GM18868 (cell line): ENCODE measurements around the gene R3HCC1L.
"Not testable (repeated sequence)": the region's sequence is repeated elsewhere in the genome, so short reads cannot be mapped to it uniquely, and the experiment has no call there.

Experiments used
- ATAC-seq: cut with Tn5 transposase; IDR thresholded peaks from one replicate; pipeline ENCODE4 v1.9.1; 2021; ENCODE audit warnings: mild to moderate bottlenecking, moderate library complexity; ENCODE audit not compliant: unreplicated experiment

R3HCC1L gene

DNA sequence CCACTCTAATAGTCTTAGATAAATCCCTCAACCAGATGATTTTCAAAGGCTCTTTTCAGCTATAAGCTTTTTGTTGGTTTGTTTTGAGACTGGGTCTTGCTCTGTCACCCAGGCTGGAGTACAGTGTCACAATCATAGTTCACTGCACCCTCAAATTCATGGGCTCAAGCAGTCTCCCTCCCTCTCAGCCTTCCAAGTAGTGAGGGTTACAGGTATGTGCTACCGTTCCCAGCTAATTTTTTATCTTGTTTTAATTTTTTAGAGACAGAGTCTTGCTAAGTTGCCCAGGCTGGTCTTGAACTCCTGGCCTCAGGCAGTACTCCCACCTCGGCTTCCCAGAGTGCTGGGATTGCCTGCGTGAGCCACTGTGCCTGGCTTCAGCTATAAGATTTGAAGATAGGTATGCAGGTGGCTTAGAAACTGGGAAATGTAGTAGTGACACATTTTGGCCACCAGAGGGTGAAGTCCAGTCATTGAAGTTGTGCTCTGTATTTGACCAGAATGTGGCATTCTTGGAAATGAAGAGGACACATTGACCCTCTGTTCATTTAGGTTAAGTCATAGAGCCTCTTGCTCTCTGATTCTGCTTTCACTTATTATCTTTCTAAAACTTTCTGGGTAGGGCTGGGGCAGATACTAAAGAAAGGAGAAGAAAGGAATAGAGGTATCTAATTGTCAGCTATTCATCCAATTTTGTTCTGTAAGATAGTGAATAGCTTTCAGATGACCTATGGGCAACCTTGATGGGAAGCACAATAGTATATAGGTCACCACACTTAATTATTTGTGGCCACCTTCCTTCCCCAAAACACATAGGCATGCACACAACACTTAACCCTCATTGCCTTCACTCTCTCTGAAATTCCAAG, 36.0 kb downstream of the R3HCC1L start:
- ATAC-seq: peak; percentile 65

DNA sequence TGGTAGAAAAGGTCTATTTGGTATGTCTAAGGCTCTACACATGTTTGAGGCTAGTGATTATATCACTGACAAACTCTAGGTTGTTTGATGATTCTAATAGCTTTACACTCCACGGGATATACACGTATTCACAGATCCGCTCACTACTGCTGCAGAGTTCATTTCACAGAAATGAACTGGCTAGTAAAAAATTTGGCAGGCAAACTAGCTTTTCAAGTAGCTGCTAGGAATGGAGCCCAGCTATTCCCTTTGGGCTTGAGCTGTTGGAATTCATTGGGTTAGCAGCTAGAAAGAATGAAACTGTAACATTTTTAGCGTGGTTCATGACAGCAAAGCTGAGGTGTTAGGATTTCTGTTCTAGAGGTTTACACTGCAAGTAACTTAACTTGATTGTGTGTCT, 37.6 kb downstream of the R3HCC1L start:
- no peak for ATAC-seq

DNA sequence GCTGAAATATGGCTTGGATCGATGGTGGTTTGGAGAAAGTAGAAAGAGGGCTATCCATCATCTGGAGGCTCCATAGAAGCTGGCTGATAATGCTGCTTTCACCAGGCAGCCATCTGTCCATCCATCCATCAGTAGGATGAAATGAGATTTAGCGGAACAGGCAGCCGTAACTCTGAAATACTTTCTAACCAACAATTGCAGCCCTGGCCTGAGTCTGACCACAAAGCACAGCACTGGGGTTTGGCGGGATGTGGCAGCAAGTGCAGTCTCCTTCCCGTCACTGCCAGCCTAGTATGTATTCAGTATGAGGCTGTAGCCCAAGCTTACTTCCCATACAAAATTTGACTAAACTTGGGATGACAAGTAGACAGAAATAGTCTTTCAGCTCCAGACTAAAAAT, 38.0 kb downstream of the R3HCC1L start:
- ATAC-seq: no peak

DNA sequence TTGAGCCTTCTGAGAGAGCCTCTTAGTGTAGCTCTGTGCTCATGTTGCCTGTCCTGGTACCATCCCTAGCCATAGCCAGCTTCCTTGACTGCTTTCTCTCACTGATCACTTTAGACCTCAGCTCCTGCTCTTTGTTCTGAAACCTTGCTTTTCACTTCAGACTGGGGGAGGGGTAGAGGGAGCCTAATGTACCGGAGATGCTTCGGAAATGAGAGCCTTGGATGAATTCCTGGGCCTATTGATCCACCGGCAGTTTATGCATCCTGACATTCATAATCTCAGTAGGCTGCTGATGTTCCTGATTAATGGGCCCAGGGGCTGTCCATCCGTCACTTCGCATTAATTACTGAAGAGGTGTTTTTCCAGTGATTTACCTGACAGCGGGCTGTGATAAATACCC, 38.8 kb downstream of the R3HCC1L start:
- ATAC-seq: no peak

DNA sequence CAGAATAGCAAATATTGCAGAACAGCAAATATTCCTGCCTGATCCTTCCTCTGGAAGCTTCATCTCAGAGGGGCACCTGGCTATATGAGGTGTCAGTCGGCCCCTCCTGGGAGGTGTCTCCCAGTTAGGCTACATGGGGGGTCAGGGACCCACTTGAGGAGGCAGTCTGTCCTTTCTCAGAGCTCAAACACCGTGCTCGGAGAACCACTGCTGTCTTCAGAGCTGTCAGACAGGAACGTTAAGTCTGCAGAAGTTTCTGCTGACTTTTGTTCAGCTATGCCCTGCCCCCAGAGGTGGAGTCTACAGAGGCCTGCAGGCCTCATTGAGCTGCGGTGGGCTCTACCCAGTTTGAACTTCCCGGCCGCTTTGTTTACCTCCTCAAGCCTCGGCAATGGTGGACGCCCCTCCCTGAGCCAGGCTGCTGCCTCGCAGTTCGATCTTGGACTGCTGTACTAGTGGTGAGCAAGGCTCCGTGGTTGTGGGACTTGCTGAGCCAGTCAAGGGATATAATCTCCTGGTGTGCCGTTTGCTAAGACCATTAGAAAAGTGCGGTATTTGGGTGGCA, 48.0 kb downstream of the R3HCC1L start:
- not testable (repeated sequence) for ATAC-seq

DNA sequence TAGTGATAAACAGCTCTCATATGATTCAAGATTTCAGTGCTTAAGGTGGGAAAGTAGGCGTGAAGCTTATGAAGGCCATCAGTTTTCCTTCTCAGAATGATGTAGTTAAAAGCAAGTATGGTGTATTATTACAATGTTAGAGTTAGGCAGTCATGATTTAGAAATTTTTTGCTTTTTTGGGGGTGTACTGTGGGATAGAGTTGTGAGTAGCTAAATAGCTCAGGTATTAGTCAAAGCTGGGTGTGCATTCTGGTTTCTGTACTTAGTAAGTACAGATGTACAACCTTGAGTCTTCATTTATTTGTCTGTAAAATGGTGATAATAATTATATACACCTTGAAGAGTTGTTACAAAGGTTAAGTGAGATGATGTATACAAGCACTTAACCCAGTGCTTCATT, 52.2 kb downstream of the R3HCC1L start:
- ATAC-seq: no peak

DNA sequence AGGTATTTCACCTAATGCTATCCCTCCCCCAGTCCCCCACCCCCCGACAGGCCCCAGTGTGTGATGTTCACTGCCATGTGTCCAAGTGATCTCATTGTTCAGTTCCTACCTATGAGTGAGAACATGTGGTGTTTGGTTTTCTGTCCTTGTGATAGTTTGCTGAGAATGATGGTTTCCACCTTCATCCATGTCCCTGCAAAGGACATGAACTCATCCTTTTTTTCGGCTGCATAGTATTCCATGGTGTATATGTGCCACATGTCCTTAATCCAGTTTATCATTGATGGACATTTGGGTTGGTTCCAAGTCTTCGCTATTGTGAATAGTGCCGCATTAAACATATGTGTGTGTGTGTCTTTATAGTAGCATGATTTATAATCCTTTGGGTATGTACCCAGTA, 56.3 kb downstream of the R3HCC1L start:
- not testable (repeated sequence) for ATAC-seq

DNA sequence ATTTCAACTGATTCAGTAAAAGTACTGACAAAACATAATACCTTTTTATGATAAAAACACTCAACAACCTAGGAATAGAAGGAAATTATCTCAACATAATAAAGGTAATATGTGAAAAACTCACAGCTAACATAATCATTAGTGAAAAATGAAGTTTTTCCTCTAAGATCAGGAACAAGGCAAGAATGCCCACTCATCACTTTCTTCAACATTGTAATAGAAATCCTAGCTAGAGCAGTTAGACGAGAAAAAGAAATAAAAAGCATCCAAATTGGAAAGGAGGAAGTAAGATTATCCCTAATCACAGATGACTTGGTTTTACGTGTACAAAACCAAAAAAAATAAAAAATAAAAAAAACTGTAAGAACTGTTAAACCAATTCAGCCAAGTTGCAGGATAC, 58.6 kb downstream of the R3HCC1L start:
- no peak for ATAC-seq

DNA sequence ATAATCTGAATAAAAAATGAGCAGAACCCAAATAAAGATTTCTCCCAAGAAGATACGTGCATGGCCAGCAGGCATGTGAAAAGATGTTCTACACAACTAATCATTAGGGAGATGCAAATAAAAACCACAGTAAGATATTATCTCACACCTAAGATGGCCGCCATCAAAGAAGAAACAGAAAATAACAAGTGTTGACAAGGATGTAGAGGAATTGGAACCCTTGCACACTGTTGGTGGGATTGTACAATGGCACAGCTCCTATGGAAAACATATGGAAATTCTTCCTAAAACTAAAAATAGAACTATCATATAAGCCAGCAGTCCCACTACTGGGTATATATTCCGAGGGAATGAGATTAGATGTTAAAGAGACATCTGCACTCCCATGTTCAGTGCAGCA, 60.2 kb downstream of the R3HCC1L start:
- no peak for ATAC-seq

DNA sequence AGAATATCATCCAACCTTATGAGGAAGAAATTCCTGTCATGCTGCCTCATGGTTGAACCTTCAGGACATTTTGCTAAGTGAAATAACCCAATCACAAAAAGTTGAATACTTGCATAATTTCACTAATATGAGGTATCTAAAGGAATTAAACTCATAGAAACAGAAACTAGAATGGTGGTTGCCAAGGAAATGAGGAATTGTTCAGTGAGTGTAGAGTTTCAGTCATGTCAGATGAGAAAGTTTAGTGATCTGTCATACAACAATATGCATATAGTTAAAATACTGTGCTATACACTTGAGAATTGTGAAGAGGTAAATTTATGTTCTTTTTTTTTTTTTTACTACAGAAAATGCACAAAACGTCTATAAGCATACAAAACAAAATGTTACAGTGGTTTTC, 60.7 kb downstream of the R3HCC1L start:
- peak; percentile 51 for ATAC-seq

DNA sequence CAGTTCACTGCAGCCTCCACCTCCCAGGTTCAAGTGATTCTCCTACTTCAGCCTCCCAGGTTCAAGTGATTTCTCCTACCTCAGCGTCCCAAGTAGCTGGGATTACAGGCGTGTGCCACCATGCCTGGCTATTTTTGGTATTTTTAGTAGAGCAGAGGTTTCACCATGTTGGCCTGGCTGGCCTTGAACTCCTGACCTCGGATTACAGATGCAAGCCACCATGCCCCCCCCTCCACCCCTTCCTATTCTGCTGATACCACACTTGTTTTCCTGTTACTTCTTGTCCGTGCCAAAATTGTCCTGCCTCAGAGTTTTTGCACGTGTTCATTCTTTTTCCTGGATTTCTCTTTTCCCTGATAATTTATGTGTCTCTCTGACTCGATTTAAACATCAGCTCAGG, 62.5 kb downstream of the R3HCC1L start:
- no peak for ATAC-seq

DNA sequence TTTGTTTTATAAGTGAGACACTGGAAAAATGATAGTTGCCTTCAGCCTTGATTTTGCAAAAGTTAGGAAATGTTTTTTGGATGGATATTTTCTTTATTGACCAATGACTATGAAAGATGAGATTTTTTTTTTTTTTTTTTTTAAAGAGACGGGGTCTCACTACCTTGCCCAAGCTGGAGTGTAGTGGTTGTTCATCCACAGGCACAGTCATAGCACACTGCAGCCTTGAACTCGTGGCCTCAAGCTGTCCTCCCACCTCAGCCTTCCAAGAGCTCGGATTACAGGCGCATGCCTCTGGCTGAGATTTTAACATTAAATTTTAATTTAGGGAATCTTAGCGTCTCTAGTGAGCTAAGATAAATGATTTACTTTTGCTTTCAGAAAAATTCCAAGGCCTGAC, 67.3 kb downstream of the R3HCC1L start:
- no peak for ATAC-seq

DNA sequence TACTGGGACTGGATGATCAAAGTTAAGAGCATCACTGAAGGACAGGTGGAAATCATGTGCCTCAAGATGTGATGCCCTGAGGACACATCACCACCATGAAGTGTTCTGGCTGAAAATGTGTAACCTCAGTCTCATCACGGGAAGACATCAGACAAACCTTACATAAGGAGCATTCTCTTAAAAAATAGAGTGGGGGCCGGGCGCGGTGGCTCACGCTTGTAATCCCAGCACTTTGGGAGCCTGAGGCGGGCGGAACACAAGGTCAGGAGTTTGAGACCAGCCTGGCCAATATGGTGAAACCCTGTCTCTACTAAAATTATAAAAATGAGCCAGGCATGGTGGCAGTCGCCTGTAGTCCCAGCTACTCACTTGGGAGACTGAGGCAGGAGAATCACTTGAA, 67.9 kb downstream of the R3HCC1L start:
- no peak for ATAC-seq

DNA sequence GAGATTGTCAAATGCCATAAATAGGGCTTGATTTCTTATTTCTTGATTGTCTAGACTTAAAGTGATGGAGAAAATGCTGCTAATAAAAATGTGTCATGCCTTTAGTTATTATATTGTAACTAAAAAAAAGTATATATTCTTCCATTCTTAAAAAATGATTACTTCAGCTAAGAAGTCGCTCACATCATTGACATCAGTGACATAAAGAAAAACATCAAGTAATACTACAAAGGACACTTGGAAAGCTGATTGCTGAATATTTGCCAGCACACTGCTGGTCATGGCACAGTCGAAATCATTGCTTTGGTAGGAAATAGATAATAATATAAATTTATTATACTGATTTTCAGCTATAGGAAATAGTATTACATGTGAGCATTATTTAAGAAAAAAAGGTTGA, 70.9 kb downstream of the R3HCC1L start:
- ATAC-seq: no peak

DNA sequence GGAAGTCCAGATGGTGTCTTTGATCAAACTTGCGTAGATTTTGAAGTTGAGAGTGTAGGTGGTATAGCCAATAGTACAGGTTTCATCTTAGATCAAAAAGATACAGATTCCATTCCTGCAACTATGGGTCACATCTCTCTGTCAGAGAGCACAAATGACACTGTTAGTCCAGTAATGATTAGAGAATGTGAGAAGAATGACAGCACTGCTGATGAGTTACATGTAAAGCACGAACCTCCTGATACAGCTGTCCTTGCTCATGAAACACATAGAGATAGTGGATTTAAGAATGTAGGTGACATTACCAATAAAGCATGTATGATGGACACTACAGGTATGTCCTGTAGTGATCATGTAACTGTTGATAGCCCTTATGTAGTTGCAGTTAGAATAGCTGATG, 74.5 kb downstream of the R3HCC1L start:
- no peak for ATAC-seq

DNA sequence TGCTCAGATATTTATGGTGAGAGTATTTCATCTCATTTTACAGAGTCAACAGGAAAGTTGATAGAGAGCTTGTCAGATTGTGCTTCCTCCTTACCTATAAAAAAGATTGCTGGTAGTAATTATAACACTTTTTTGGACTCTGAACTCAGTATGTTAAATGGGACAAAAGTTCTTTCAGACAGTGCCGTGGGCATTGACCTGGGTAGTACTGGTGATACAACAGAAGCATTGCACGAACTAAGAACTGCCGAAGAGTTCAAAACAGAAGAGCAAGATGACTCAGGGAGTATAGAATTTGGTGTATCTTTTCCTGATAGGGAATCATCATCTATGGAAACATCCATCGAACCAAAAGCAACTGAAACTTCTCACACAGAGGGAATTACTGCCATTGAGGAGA, 75.0 kb downstream of the R3HCC1L start:
- ATAC-seq: no peak

DNA sequence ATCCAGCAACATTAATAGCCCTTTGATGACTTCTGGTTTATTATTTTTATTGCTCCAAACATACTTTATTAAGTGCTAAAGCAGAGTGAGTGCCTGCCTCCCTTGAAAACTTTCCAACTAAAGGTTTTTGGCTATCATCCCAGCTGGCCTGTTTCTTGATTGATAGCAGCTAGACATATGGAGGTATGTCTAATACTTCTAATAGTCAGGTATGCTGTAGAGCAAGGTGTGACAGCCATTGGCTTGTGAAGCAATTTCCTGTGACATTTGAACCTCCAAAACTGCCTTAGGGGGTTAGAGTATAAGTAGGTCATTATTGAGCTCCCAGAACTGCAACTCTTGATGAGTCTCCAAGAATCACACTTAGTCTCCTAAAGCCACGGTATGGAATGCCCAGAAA, 77.7 kb downstream of the R3HCC1L start:
- ATAC-seq: no peak

DNA sequence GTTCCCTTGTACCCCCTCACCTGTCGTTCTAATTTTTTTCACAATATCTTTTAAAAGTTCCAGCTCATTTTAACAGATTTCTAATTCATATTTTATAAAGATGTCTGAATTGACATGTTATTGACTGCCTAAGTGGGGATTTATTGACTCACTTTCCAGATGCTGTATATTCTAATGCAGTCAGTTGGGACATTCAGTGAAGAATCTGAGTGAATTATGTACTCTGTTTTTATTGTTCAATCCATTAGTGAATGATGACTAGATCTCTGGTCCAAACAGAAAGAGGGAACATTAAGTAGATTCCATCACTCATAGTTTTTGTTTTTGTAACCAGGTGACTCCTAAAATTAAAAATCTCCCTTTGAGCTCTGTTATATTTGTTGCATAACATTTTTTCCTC, 79.3 kb downstream of the R3HCC1L start:
- no peak for ATAC-seq

DNA sequence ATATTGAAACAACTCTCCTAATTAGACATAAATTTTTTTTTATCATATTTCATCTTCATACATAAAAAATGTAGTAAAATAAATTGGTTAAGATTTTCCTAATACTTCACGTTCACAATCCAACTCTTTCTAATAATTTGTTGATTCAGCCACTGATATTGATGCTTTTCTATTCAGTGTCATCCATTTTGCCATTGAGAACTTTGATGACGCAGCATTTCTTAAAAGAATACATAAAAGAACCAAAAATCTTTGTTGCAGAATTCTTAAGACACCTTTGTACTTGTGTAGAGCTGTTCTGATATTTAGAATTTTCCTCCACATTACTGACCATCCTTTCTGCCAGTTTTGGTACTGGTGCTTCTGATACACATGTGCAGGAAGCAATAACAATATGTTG, 80.9 kb downstream of the R3HCC1L start:
- ATAC-seq: no peak

DNA sequence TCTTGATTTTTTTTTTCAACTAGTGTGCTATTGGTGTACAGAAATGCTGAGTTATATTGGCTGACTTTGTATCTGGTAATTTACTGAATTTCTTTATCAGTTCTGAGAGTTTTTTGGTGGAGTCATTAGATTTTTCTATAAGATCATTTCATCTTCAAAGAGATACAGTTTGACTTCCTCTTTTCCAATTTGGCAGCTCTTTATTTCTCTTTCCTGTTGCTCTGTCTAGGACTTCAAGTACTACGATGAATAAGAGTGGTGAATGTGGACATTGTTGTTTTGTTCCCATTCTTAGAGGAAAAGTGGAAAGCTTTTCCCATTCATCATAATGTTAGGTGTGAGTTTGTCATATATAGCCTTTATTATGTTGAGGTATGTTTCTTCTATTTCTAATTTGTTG, 83.3 kb downstream of the R3HCC1L start:
- no peak for ATAC-seq

DNA sequence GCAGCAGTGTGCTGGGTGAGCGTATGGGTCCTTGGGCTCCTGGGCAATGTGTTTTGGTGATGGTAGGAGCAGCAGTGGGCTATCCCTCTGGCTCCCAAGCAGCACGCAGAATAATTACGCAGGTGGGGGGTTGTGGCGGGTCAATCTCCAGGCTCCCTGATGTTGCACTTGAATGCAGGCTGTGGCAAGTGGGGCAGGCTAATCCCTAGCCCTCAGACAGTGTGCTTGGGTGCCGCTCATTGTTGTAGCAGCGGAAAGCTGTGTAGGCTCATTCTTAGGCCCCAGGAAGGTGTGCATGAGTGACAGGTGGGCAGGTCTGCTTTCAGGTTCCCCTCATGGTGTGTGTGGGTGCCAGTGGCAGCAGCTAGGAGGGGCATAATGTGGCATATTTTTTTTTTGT, 89.4 kb downstream of the R3HCC1L start:
- no peak for ATAC-seq

DNA sequence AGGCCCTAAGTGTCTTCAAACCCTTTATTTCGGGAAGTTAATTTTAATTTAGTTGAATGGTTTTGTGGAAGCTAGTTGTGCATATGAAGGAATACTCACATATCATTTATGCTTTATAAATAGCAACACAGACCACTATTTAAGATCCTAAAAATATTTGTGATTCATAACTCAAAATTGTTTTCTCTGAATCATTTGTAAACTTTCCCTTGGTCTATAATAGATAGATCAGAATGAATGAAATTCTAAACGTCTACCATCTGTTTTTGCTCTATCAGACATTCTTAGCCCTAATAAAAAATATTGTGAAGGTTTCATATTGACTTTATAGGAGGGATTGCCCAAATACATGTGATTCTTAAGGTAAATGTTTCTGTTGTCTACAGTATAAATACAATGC, 90.1 kb downstream of the R3HCC1L start:
- ATAC-seq: no peak

DNA sequence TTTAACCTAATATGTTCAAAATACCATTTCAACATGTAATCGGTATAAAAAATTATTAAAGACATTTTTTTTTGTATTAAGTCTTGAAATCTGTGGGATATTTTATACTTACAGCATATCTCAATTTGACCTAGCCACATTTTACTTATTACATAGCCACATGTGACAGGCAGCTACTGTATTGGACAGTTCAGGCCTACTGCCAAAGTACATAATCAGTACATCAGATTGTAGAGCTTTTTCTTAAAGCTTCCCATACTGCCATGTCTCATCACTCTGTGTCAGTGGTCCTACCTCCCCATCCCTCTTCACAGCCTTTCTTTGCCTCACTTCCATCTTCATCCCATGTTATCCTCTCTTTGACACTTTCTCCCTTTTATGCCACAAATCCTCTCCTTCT, 90.5 kb downstream of the R3HCC1L start:
- ATAC-seq: no peak
